ENCODE data around the gene WAC. TPM values are rescaled to one million over a fixed set of nuclear protein-coding genes. Genes with fewer than 3 reads are reported as not detected.
"Not testable (repeated sequence)": the region's sequence is repeated elsewhere in the genome, so short reads cannot be mapped to it uniquely, and the experiment has no call there.

WAC gene
- total RNA-seq, 1 donor = 224 TPM

GRCh38 chr10:28595613-28596012, 62.7 kb downstream of the WAC start:
- peaks cover 17% of the 10 kb centered on the region for H3K4me1 ChIP-seq (ENCODE audit: insufficient read depth, low read length)
- no peaks in the 10 kb centered on the region for H3K9me3 ChIP-seq (ENCODE audit: low read depth, low read length)
- H3K4me3 ChIP-seq (ENCODE audit: low read length) = no peak overlapping the region
- no peaks in the 10 kb centered on the region for H3K27me3 ChIP-seq (ENCODE audit: insufficient read depth, low read length)

GRCh38 chr10:28600056-28600455, 67.1 kb downstream of the WAC start:
- no peak overlapping the region for H3K4me3 ChIP-seq (ENCODE audit: low read length)
- no peaks in the 10 kb centered on the region for H3K9me3 ChIP-seq (ENCODE audit: low read depth, low read length)
- peaks cover 4% of the 10 kb centered on the region for H3K4me1 ChIP-seq (ENCODE audit: insufficient read depth, low read length)
- no peaks in the 10 kb centered on the region for H3K27me3 ChIP-seq (ENCODE audit: insufficient read depth, low read length)

- Histone ChIP-seq H3K27me3 (ENCODE audit: insufficient read depth, low read length) (no peaks in the 10 kb centered on the region), H3K9me3 (ENCODE audit: low read depth, low read length) (no peaks in the 10 kb centered on the region), H3K4me1 (ENCODE audit: insufficient read depth, low read length) (peaks cover 4% of the 10 kb centered on the region)
Observed at GRCh38 chr10:28601012-28601411, 68.1 kb downstream of the WAC start.

GRCh38 chr10:28604567-28605536, 71.9 kb downstream of the WAC start:
- H3K9me3 ChIP-seq (ENCODE audit: low read depth, low read length) = no peaks in the 10 kb centered on the region
- H3K4me3 ChIP-seq (ENCODE audit: low read length) = no peak overlapping the region
- H3K27me3 ChIP-seq (ENCODE audit: insufficient read depth, low read length) = no peaks in the 10 kb centered on the region

More at GRCh38 chr10:28601012-28601411, 68.1 kb downstream of the WAC start:
- no peak overlapping the region for H3K4me3 ChIP-seq (ENCODE audit: low read length)

GRCh38 chr10:28606568-28606967, 73.7 kb downstream of the WAC start:
- H3K27me3 ChIP-seq (ENCODE audit: insufficient read depth, low read length) = no peaks in the 10 kb centered on the region
- H3K9me3 ChIP-seq (ENCODE audit: low read depth, low read length) = no peaks in the 10 kb centered on the region
- no peak overlapping the region for H3K4me3 ChIP-seq (ENCODE audit: low read length)
- peaks cover 4% of the 10 kb centered on the region for H3K4me1 ChIP-seq (ENCODE audit: insufficient read depth, low read length)

More at GRCh38 chr10:28604567-28605536, 71.9 kb downstream of the WAC start:
- H3K4me1 ChIP-seq (ENCODE audit: insufficient read depth, low read length) = peaks cover 4% of the 10 kb centered on the region

GRCh38 chr10:28609636-28610035, 76.7 kb downstream of the WAC start:
- H3K4me3 ChIP-seq (ENCODE audit: low read length); H3K4me1 ChIP-seq (ENCODE audit: insufficient read depth, low read length); H3K9me3 ChIP-seq (ENCODE audit: low read depth, low read length); H3K27me3 ChIP-seq (ENCODE audit: insufficient read depth, low read length): not testable (repeated sequence)

GRCh38 chr10:28612877-28613276, 80.0 kb downstream of the WAC start:
- Histone ChIP-seq H3K4me1 (ENCODE audit: insufficient read depth, low read length) (no peaks in the 10 kb centered on the region), H3K27me3 (ENCODE audit: insufficient read depth, low read length) (no peaks in the 10 kb centered on the region), H3K4me3 (ENCODE audit: low read length) (no peak overlapping the region), H3K9me3 (ENCODE audit: low read depth, low read length) (no peaks in the 10 kb centered on the region)

- Histone ChIP-seq H3K9me3 (ENCODE audit: low read depth, low read length) (no peaks in the 10 kb centered on the region), H3K4me3 (ENCODE audit: low read length) (no peak overlapping the region), H3K27me3 (ENCODE audit: insufficient read depth, low read length) (no peaks in the 10 kb centered on the region), H3K4me1 (ENCODE audit: insufficient read depth, low read length) (peaks cover 10% of the 10 kb centered on the region)
Observed at GRCh38 chr10:28616514-28616913, 83.6 kb downstream of the WAC start.

GRCh38 chr10:28619455-28619854, 86.5 kb downstream of the WAC start:
- Histone ChIP-seq H3K4me3 (ENCODE audit: low read length) (no peak overlapping the region), H3K27me3 (ENCODE audit: insufficient read depth, low read length) (no peaks in the 10 kb centered on the region), H3K4me1 (ENCODE audit: insufficient read depth, low read length) (peaks cover 10% of the 10 kb centered on the region), H3K9me3 (ENCODE audit: low read depth, low read length) (no peaks in the 10 kb centered on the region)

- H3K9me3 ChIP-seq (ENCODE audit: low read depth, low read length) = no peaks in the 10 kb centered on the region
- peaks cover 10% of the 10 kb centered on the region for H3K4me1 ChIP-seq (ENCODE audit: insufficient read depth, low read length)
- no peak overlapping the region for H3K4me3 ChIP-seq (ENCODE audit: low read length)
- H3K27me3 ChIP-seq (ENCODE audit: insufficient read depth, low read length) = no peaks in the 10 kb centered on the region
Observed at GRCh38 chr10:28620251-28620650, 87.3 kb downstream of the WAC start.

GRCh38 chr10:28623483-28623882, 90.6 kb downstream of the WAC start:
- Histone ChIP-seq H3K9me3 (ENCODE audit: low read depth, low read length) (no peaks in the 10 kb centered on the region), H3K4me1 (ENCODE audit: insufficient read depth, low read length) (peaks cover 10% of the 10 kb centered on the region), H3K27me3 (ENCODE audit: insufficient read depth, low read length) (no peaks in the 10 kb centered on the region), H3K4me3 (ENCODE audit: low read length) (no peak overlapping the region)

GRCh38 chr10:28624351-28624750, 91.4 kb downstream of the WAC start:
- no peaks in the 10 kb centered on the region for H3K27me3 ChIP-seq (ENCODE audit: insufficient read depth, low read length)
- peaks cover 10% of the 10 kb centered on the region for H3K4me1 ChIP-seq (ENCODE audit: insufficient read depth, low read length)
- H3K4me3 ChIP-seq (ENCODE audit: low read length) = no peak overlapping the region
- H3K9me3 ChIP-seq (ENCODE audit: low read depth, low read length) = no peaks in the 10 kb centered on the region

- no peaks in the 10 kb centered on the region for H3K9me3 ChIP-seq (ENCODE audit: low read depth, low read length)
- no peaks in the 10 kb centered on the region for H3K27me3 ChIP-seq (ENCODE audit: insufficient read depth, low read length)
- H3K4me1 ChIP-seq (ENCODE audit: insufficient read depth, low read length) = no peaks in the 10 kb centered on the region
- H3K4me3 ChIP-seq (ENCODE audit: low read length) = no peak overlapping the region
Observed at GRCh38 chr10:28627102-28627501, 94.2 kb downstream of the WAC start.

GRCh38 chr10:28628184-28628893, 95.4 kb downstream of the WAC start:
- Histone ChIP-seq H3K9me3 (ENCODE audit: low read depth, low read length) (no peaks in the 10 kb centered on the region), H3K4me3 (ENCODE audit: low read length) (no peak overlapping the region), H3K4me1 (ENCODE audit: insufficient read depth, low read length) (no peaks in the 10 kb centered on the region), H3K27me3 (ENCODE audit: insufficient read depth, low read length) (no peaks in the 10 kb centered on the region)

- Histone ChIP-seq H3K4me1 (ENCODE audit: insufficient read depth, low read length) (no peaks in the 10 kb centered on the region), H3K4me3 (ENCODE audit: low read length) (no peak overlapping the region), H3K9me3 (ENCODE audit: low read depth, low read length) (no peaks in the 10 kb centered on the region), H3K27me3 (ENCODE audit: insufficient read depth, low read length) (no peaks in the 10 kb centered on the region)
Observed at GRCh38 chr10:28631896-28632583, 99.1 kb downstream of the WAC start.
